GM23338 (cell line): ENCODE measurements around the gene GLCCI1. TPM values are rescaled to one million over a fixed set of nuclear protein-coding genes. Genes with fewer than 3 reads are reported as not detected.

Experiments
- ATAC-seq: fragments of 200-7000 bp; cut with Tn5 transposase; 3 replicates; pipeline ENCODE4 v1.9.1; 2020
- DNase-seq: peaks from one replicate; pipeline ENCODE4 v3.0.0-alpha.2; 2015; ENCODE audit warnings: low spot score
- H2AFZ ChIP-seq: fragments of 200-600 bp; sonication (generic); 2 replicates; pipeline ENCODE4 v1.8.0; 2016; ENCODE audit warnings: antibody characterized with exemption, mild to moderate bottlenecking, moderate library complexity
- H3F3A ChIP-seq: fragments of 200-600 bp; sonication (generic); replicated peaks from 2 replicates; pipeline ENCODE4 v1.8.0; 2017; ENCODE audit warnings: antibody characterized with exemption, mixed run types, low read depth
- H3K27ac ChIP-seq: fragments of 200-600 bp; sonication (generic); 2 replicates; pipeline ENCODE4 v1.6.1; 2016; ENCODE audit warnings: low read depth
- H3K27me3 ChIP-seq: fragments of 200-600 bp; sonication (generic); 2 replicates; pipeline ENCODE4 v1.8.0; 2016; ENCODE audit warnings: mild to moderate bottlenecking, mixed run types, moderate library complexity; ENCODE audit not compliant: insufficient read depth
- H3K36me3 ChIP-seq: fragments of 200-600 bp; sonication (generic); 2 replicates; pipeline ENCODE4 v1.8.0; 2016; ENCODE audit warnings: mild to moderate bottlenecking; ENCODE audit not compliant: insufficient read depth
- H3K4me1 ChIP-seq: fragments of 200-600 bp; sonication (generic); 2 replicates; pipeline ENCODE4 v1.8.0; 2016; ENCODE audit warnings: mild to moderate bottlenecking, moderate library complexity; ENCODE audit not compliant: insufficient read depth
- H3K4me2 ChIP-seq: fragments of 200-600 bp; sonication (generic); 2 replicates; pipeline ENCODE4 v1.7.1; 2017; ENCODE audit warnings: mixed run types
- H3K4me3 ChIP-seq: fragments of 200-600 bp; sonication (generic); 2 replicates; pipeline ENCODE4 v1.6.1; 2016; ENCODE audit warnings: mixed run types
- H3K79me2 ChIP-seq: fragments of 200-600 bp; sonication (generic); replicated peaks from 2 replicates; pipeline ENCODE4 v1.8.0; 2017; ENCODE audit warnings: mild to moderate bottlenecking; ENCODE audit not compliant: insufficient read depth
- H3K9me2 ChIP-seq: fragments of 200-600 bp; sonication (generic); 2 replicates; pipeline ENCODE4 v1.8.0; 2017; ENCODE audit not compliant: insufficient read depth
- H4K20me1 ChIP-seq: fragments of 200-600 bp; sonication (generic); replicated peaks from 2 replicates; pipeline ENCODE4 v1.8.0; 2017; ENCODE audit warnings: mild to moderate bottlenecking; ENCODE audit not compliant: insufficient read depth
- H3K27ac Mint-ChIP-seq: 2 replicates; pipeline ENCODE4 v1.8.0; 2020; ENCODE audit warnings: inconsistent platforms, mild to moderate bottlenecking, moderate library complexity, mixed read lengths
- H3K27me3 Mint-ChIP-seq: 3 replicates; pipeline ENCODE4 v1.8.0; 2022; ENCODE audit warnings: low read depth, mild to moderate bottlenecking, moderate library complexity, mixed read lengths, inconsistent platforms; ENCODE audit not compliant: insufficient read depth, poor library complexity
- H3K36me3 Mint-ChIP-seq: 3 replicates; pipeline ENCODE4 v1.8.0; 2021; ENCODE audit warnings: low read depth, mild to moderate bottlenecking, inconsistent platforms, moderate library complexity, mixed read lengths
- H3K4me1 Mint-ChIP-seq: 3 replicates; pipeline ENCODE4 v1.8.0; 2020; ENCODE audit warnings: mild to moderate bottlenecking, inconsistent platforms, mixed read lengths
- H3K4me3 Mint-ChIP-seq: 3 replicates; pipeline ENCODE4 v1.8.0; 2021; ENCODE audit warnings: moderate library complexity, mild to moderate bottlenecking, inconsistent platforms, mixed read lengths
- H3K9me3 Mint-ChIP-seq: 3 replicates; pipeline ENCODE4 v1.8.0; 2020; ENCODE audit warnings: moderate library complexity, mild to moderate bottlenecking, inconsistent platforms, mixed read lengths
- CREB1 ChIP-seq: fragments of 250-450 bp; sonication (Bioruptor Pico); IDR thresholded peaks from 2 replicates; pipeline ENCODE4 v1.5.0; 2020; ENCODE audit warnings: low read depth, mild to moderate bottlenecking, moderate library complexity
- ETS1 ChIP-seq: IDR thresholded peaks from 2 replicates; pipeline ENCODE4 v1.6.1; 2016; ENCODE audit warnings: antibody characterized with exemption
- EZH2 ChIP-seq: fragments of 200-600 bp; sonication (generic); IDR thresholded peaks from one replicate; pipeline ENCODE4 v1.8.0; 2017; ENCODE audit warnings: antibody characterized with exemption, mild to moderate bottlenecking, low read depth; ENCODE audit not compliant: unreplicated experiment
- EZH2phosphoT487 ChIP-seq: fragments of 200-600 bp; sonication (generic); IDR thresholded peaks from one replicate; pipeline ENCODE4 v1.8.1; 2018; ENCODE audit warnings: antibody characterized with exemption; ENCODE audit not compliant: unreplicated experiment
- JUNB ChIP-seq: IDR thresholded peaks from one replicate; pipeline ENCODE4 v1.6.1; 2016; ENCODE audit warnings: antibody characterized with exemption; ENCODE audit not compliant: unreplicated experiment
- NANOG ChIP-seq: IDR thresholded peaks from 2 replicates; pipeline ENCODE4 v1.6.1; 2016; ENCODE audit warnings: antibody characterized with exemption, borderline replicate concordance
- POLR2AphosphoS5 ChIP-seq: IDR thresholded peaks from 2 replicates; pipeline ENCODE4 v1.6.1; 2016; ENCODE audit warnings: antibody characterized with exemption, low read depth
- REST ChIP-seq: IDR thresholded peaks from one replicate; pipeline ENCODE4 v1.6.1; 2018; ENCODE audit warnings: antibody characterized with exemption; ENCODE audit not compliant: unreplicated experiment
- STAT1 ChIP-seq: IDR thresholded peaks from one replicate; pipeline ENCODE4 v1.6.1; 2016; ENCODE audit warnings: antibody characterized with exemption; ENCODE audit not compliant: unreplicated experiment
- ZNF114 ChIP-seq: fragments of 250-450 bp; sonication (Bioruptor Pico); IDR thresholded peaks from 2 replicates; pipeline ENCODE4 v1.5.0; 2020; ENCODE audit warnings: mild to moderate bottlenecking, moderate library complexity
- ZNF331 ChIP-seq: fragments of 250-450 bp; sonication (Bioruptor Pico); IDR thresholded peaks from 2 replicates; pipeline ENCODE4 v1.5.0; 2020; ENCODE audit warnings: low read depth, mild to moderate bottlenecking, moderate library complexity
- polyA plus RNA-seq: library from polyadenylated mRNA; unstranded; fragments of >200 nt; fragmentation: Nextera tagmentation; extraction: Ambion mirVana; gene quantifications from 2 replicates; pipeline ENCODE4 v1.2.1, GENCODE V29; 2016
- total RNA-seq: library from RNA; depleted of rRNA; stranded (reverse); fragments of >200 nt; shearing (Covaris generic); gene quantifications from 2 replicates; pipeline ENCODE4 v1.2.3, GENCODE V29; 2014
- TF ChIP-seq, protein P1 (sequence below): fragments of 250-450 bp; sonication (Bioruptor Pico); IDR thresholded peaks from 2 replicates; pipeline ENCODE4 v1.5.0; 2020; ENCODE audit warnings: mild to moderate bottlenecking, moderate library complexity
- TF ChIP-seq, protein P2 (sequence below), 2 experiments: fragments of 200-600 bp in 1 of 2; sonication (generic) in 1 of 2; conservative IDR thresholded peaks; 2 replicates each; pipeline versions ENCODE4 v1.5.1 to v1.6.1; 2016 to 2017; ENCODE audit warnings: antibody characterized with exemption in 2 of 2, low read depth in 2 of 2, mild to moderate bottlenecking in 2 of 2, moderate library complexity in 1 of 2

Gene GLCCI1
- total and polyA plus RNA-seq, 2 experiments from 2014 or later, result 15.0 to 15.7 TPM

- Histone ChIP-seq H2AFZ (no peak overlapping the region), H3F3A (no peaks in the 10 kb centered on the region), H3K27me3 (no peaks in the 10 kb centered on the region), H3K27ac (no peak overlapping the region), H3K79me2 (peaks cover 4% of the 10 kb centered on the region), H3K9me2 (no peaks in the 10 kb centered on the region), H3K4me3 (no peak overlapping the region), H3K36me3 (no peaks in the 10 kb centered on the region), H3K4me2 (no peak overlapping the region), H4K20me1 (no peaks in the 10 kb centered on the region), H3K4me1 (peaks cover 2% of the 10 kb centered on the region; the same call in 1 of the 2 replicates)
- no peak for TF ChIP-seq CREB1 (CRISPR knock-in tag)
- TF ChIP-seq JUNB, result no peak
- no peak for TF ChIP-seq ETS1
- no peak for TF ChIP-seq REST
- TF ChIP-seq NANOG, result no peak
- TF ChIP-seq, protein P1, sequence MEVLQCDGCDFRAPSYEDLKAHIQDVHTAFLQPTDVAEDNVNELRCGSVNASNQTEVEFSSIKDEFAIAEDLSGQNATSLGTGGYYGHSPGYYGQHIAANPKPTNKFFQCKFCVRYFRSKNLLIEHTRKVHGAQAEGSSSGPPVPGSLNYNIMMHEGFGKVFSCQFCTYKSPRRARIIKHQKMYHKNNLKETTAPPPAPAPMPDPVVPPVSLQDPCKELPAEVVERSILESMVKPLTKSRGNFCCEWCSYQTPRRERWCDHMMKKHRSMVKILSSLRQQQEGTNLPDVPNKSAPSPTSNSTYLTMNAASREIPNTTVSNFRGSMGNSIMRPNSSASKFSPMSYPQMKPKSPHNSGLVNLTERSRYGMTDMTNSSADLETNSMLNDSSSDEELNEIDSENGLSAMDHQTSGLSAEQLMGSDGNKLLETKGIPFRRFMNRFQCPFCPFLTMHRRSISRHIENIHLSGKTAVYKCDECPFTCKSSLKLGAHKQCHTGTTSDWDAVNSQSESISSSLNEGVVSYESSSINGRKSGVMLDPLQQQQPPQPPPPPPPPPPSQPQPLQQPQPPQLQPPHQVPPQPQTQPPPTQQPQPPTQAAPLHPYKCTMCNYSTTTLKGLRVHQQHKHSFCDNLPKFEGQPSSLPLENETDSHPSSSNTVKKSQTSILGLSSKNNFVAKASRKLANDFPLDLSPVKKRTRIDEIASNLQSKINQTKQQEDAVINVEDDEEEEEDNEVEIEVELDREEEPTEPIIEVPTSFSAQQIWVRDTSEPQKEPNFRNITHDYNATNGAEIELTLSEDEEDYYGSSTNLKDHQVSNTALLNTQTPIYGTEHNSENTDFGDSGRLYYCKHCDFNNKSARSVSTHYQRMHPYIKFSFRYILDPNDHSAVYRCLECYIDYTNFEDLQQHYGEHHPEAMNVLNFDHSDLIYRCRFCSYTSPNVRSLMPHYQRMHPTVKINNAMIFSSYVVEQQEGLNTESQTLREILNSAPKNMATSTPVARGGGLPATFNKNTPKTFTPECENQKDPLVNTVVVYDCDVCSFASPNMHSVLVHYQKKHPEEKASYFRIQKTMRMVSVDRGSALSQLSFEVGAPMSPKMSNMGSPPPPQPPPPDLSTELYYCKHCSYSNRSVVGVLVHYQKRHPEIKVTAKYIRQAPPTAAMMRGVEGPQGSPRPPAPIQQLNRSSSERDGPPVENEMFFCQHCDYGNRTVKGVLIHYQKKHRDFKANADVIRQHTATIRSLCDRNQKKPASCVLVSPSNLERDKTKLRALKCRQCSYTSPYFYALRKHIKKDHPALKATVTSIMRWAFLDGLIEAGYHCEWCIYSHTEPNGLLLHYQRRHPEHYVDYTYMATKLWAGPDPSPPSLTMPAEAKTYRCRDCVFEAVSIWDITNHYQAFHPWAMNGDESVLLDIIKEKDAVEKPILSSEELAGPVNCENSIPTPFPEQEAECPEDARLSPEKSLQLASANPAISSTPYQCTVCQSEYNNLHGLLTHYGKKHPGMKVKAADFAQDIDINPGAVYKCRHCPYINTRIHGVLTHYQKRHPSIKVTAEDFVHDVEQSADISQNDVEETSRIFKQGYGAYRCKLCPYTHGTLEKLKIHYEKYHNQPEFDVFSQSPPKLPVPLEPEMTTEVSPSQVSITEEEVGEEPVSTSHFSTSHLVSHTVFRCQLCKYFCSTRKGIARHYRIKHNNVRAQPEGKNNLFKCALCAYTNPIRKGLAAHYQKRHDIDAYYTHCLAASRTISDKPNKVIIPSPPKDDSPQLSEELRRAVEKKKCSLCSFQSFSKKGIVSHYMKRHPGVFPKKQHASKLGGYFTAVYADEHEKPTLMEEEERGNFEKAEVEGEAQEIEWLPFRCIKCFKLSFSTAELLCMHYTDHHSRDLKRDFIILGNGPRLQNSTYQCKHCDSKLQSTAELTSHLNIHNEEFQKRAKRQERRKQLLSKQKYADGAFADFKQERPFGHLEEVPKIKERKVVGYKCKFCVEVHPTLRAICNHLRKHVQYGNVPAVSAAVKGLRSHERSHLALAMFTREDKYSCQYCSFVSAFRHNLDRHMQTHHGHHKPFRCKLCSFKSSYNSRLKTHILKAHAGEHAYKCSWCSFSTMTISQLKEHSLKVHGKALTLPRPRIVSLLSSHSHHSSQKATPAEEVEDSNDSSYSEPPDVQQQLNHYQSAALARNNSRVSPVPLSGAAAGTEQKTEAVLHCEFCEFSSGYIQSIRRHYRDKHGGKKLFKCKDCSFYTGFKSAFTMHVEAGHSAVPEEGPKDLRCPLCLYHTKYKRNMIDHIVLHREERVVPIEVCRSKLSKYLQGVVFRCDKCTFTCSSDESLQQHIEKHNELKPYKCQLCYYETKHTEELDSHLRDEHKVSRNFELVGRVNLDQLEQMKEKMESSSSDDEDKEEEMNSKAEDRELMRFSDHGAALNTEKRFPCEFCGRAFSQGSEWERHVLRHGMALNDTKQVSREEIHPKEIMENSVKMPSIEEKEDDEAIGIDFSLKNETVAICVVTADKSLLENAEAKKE (CRISPR knock-in tag), result no peak
- TF ChIP-seq ZNF114 (CRISPR knock-in tag), result no peak
- TF ChIP-seq, protein P2, sequence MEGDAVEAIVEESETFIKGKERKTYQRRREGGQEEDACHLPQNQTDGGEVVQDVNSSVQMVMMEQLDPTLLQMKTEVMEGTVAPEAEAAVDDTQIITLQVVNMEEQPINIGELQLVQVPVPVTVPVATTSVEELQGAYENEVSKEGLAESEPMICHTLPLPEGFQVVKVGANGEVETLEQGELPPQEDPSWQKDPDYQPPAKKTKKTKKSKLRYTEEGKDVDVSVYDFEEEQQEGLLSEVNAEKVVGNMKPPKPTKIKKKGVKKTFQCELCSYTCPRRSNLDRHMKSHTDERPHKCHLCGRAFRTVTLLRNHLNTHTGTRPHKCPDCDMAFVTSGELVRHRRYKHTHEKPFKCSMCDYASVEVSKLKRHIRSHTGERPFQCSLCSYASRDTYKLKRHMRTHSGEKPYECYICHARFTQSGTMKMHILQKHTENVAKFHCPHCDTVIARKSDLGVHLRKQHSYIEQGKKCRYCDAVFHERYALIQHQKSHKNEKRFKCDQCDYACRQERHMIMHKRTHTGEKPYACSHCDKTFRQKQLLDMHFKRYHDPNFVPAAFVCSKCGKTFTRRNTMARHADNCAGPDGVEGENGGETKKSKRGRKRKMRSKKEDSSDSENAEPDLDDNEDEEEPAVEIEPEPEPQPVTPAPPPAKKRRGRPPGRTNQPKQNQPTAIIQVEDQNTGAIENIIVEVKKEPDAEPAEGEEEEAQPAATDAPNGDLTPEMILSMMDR (conservative IDR thresholded peaks at IDR 0.05; ENCODE audit: low read depth in 2 of 2), result no peak
- no peak for TF ChIP-seq ZNF331 (CRISPR knock-in tag)
- TF ChIP-seq EZH2, result no peak
- no peak for TF ChIP-seq EZH2phosphoT487
- no peak for TF ChIP-seq STAT1
- TF ChIP-seq POLR2AphosphoS5, result no peak
- H3K4me3 Mint-ChIP-seq, result no peak overlapping the region
- no peaks in the 10 kb centered on the region; the same call in 2 of the 3 replicates for H3K9me3 Mint-ChIP-seq
- H3K27ac Mint-ChIP-seq, result no peak overlapping the region
- H3K36me3 Mint-ChIP-seq, result no peaks in the 10 kb centered on the region
- ATAC-seq (no peak), DNase-seq (no peak)
- H3K4me1 Mint-ChIP-seq, result peaks cover 3% of the 10 kb centered on the region; the same call in 2 of the 3 replicates
- no peaks in the 10 kb centered on the region for H3K27me3 Mint-ChIP-seq
Observed at GRCh38 chr7:7965301-7965700, 3.3 kb upstream of the GLCCI1 start.
